ENCODE results near the gene SELENOO. TPM values are rescaled to one million over a fixed set of nuclear protein-coding genes. Genes with fewer than 3 reads are reported as not detected.

Gene SELENOO
- total RNA-seq, 1 donor from 2014 or later = 28.3 TPM

DNA sequence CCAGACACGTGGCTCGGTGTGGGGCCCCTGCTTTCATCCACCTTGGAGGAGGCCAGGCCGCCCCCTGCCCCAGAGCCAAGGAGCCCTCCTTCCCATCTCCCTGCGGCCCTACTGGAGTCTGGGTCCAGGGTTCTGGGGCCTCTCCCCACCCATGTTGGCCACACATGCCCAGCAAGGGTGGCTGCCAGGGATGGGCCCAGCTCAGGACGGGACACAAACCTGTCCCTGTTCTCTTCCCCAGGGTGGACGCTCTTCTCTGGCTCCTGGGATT, 25.7 kb upstream of the SELENOO start:
- no peaks in the 10 kb centered on the region for H3K9me3 Mint-ChIP-seq
- H3K27ac Mint-ChIP-seq = no peak overlapping the region
- peaks cover 4% of the 10 kb centered on the region for H3K36me3 Mint-ChIP-seq
- peaks cover 3% of the 10 kb centered on the region for H3K4me1 Mint-ChIP-seq
- DNase-seq (ENCODE audit: low spot score in 2 of 2, unreplicated experiment in 2 of 2) = no peak
- H3K27me3 Mint-ChIP-seq (ENCODE audit: low read depth) = peaks cover 3% of the 10 kb centered on the region
- H3K4me3 Mint-ChIP-seq = no peak overlapping the region
- no peak for TF ChIP-seq CTCF (IDR thresholded peaks at IDR 0.05; ENCODE audit: unreplicated experiment)

GRCh38 chr22:50175921-50176849, 24.6 kb upstream of the SELENOO start:
- no peak overlapping the region for H3K4me3 Mint-ChIP-seq
- H3K9me3 Mint-ChIP-seq = no peaks in the 10 kb centered on the region
- no peak overlapping the region for H3K27ac Mint-ChIP-seq

GRCh38 chr22:50176850-50177536, 23.8 kb upstream of the SELENOO start:
- peaks cover 4% of the 10 kb centered on the region for H3K36me3 Mint-ChIP-seq
- no peaks in the 10 kb centered on the region for H3K4me1 Mint-ChIP-seq
- TF ChIP-seq CTCF (IDR thresholded peaks at IDR 0.05; ENCODE audit: unreplicated experiment) = no peak
- no peaks in the 10 kb centered on the region for H3K27me3 Mint-ChIP-seq (ENCODE audit: low read depth)
- DNase-seq (ENCODE audit: low spot score in 2 of 2, unreplicated experiment in 2 of 2) = no peak
- no peak overlapping the region for H3K4me3 Mint-ChIP-seq
- H3K27ac Mint-ChIP-seq = no peak overlapping the region
- no peaks in the 10 kb centered on the region for H3K9me3 Mint-ChIP-seq

More at GRCh38 chr22:50175921-50176849, 24.6 kb upstream of the SELENOO start:
- Mint-ChIP-seq H3K27me3 (ENCODE audit: low read depth) (peaks cover under 1% of the 10 kb centered on the region), H3K4me1 (peaks cover under 1% of the 10 kb centered on the region), H3K36me3 (peaks cover 4% of the 10 kb centered on the region)
- TF ChIP-seq CTCF (IDR thresholded peaks at IDR 0.05; ENCODE audit: unreplicated experiment) = no peak
- DNase-seq (ENCODE audit: low spot score in 2 of 2, unreplicated experiment in 2 of 2) = no peak

GRCh38 chr22:50177537-50178470, 23.0 kb upstream of the SELENOO start:
- Mint-ChIP-seq H3K9me3 (no peaks in the 10 kb centered on the region), H3K4me3 (no peak overlapping the region), H3K36me3 (peaks cover 4% of the 10 kb centered on the region), H3K27ac (no peak overlapping the region), H3K27me3 (ENCODE audit: low read depth) (no peaks in the 10 kb centered on the region), H3K4me1 (no peaks in the 10 kb centered on the region)
- DNase-seq (ENCODE audit: low spot score in 2 of 2, unreplicated experiment in 2 of 2) = no peak
- TF ChIP-seq CTCF (IDR thresholded peaks at IDR 0.05; ENCODE audit: unreplicated experiment) = no peak

GRCh38 chr22:50178471-50178864, 22.3 kb upstream of the SELENOO start:
- DNase-seq (ENCODE audit: low spot score in 2 of 2, unreplicated experiment in 2 of 2) = no peak
- TF ChIP-seq CTCF (IDR thresholded peaks at IDR 0.05; ENCODE audit: unreplicated experiment) = no peak

More at GRCh38 chr22:50178471-50178864, 22.3 kb upstream of the SELENOO start:
- no peak overlapping the region for H3K27ac Mint-ChIP-seq
- H3K27me3 Mint-ChIP-seq (ENCODE audit: low read depth) = no peaks in the 10 kb centered on the region
- no peaks in the 10 kb centered on the region for H3K4me1 Mint-ChIP-seq
- H3K9me3 Mint-ChIP-seq = no peaks in the 10 kb centered on the region
- H3K4me3 Mint-ChIP-seq = no peak overlapping the region
- H3K36me3 Mint-ChIP-seq = peaks cover 4% of the 10 kb centered on the region

All from mesothelial cell of epicardium (in vitro differentiated cells).